Tibial nerve (tissue), 4 donors: ENCODE data around the gene ADGRD1. TPM values are rescaled to one million over a fixed set of nuclear protein-coding genes. Genes with fewer than 3 reads are reported as not detected.
"Not testable (repeated sequence)": the region's sequence is repeated elsewhere in the genome, so short reads cannot be mapped to it uniquely, and the experiment has no call there.

Experiments used
- DNase-seq, 2 donors: peaks; one replicate each; pipeline ENCODE4 v3.0.0-alpha.2; 2019; ENCODE audit warnings: low spot score in 2 of 2
- H3K27ac ChIP-seq, 4 donors: fragments of 200-600 bp; sonication (generic) in 3 of 4; one replicate each; pipeline ENCODE4 v1.5.1; 2017 to 2019; ENCODE audit warnings: mild to moderate bottlenecking in 1 of 4
- H3K27me3 ChIP-seq, 2 donors: fragments of 200-600 bp; sonication (generic) in 1 of 2; one replicate each; pipeline versions ENCODE4 v1.5.1 to v1.6.0; 2017 to 2019
- H3K36me3 ChIP-seq, 3 donors: fragments of 200-600 bp; sonication (generic); one replicate each; pipeline ENCODE4 v1.5.1; 2018 to 2019
- H3K4me1 ChIP-seq, 4 donors: fragments of 200-600 bp; sonication (generic) in 3 of 4; one replicate each; pipeline ENCODE4 v1.5.1; 2017 to 2019
- H3K4me3 ChIP-seq, 4 donors: fragments of 200-600 bp; sonication (generic) in 3 of 4; one replicate each; pipeline ENCODE4 v1.5.1; 2017 to 2019; ENCODE audit warnings: mild to moderate bottlenecking in 1 of 4, moderate library complexity in 1 of 4
- H3K9me3 ChIP-seq, 4 donors: fragments of 200-600 bp; sonication (generic) in 3 of 4; one replicate each; pipeline ENCODE4 v1.5.1; 2017 to 2019
- EP300 ChIP-seq, 2 donors: sonication (generic); formaldehyde crosslinking; IDR thresholded peaks; one replicate each; pipeline ENCODE4 v1.6.1; 2017; ENCODE audit warnings: antibody characterized with exemption in 2 of 2, mild to moderate bottlenecking in 1 of 2
- POLR2A ChIP-seq, 2 donors: fragments of 450-650 bp; IDR thresholded peaks; one replicate each; pipeline ENCODE4 v1.6.1; 2017; ENCODE audit warnings: antibody characterized with exemption in 2 of 2, mild to moderate bottlenecking in 2 of 2, moderate library complexity in 2 of 2
- WGBS, 2 donors: methylation state at CpG; one replicate each; pipeline ENCODE4 v1.1.5; 2018; 5-methylcytosine and 5-hydroxymethylcytosine counted together
- total RNA-seq, 4 donors: library from RNA; depleted of rRNA; stranded (reverse); fragments of >200 nt; gene quantifications; one replicate each; pipeline ENCODE4 v1.1.0, GENCODE V29; 2016
- TF ChIP-seq, protein P1 (sequence below), 5 experiments: fragments of 200-600 bp in 3 of 5; fragments of 450-650 bp in 2 of 5; sonication (generic) in 3 of 5; IDR thresholded peaks; one replicate each; pipeline ENCODE4 v1.5.1; 2016 to 2019; ENCODE audit warnings: antibody characterized with exemption in 5 of 5, mild to moderate bottlenecking in 3 of 5, moderate library complexity in 2 of 5

ADGRD1 gene
- total RNA-seq, 4 donors from 2014 or later = 99.0 to 179 (median 125) TPM

DNA sequence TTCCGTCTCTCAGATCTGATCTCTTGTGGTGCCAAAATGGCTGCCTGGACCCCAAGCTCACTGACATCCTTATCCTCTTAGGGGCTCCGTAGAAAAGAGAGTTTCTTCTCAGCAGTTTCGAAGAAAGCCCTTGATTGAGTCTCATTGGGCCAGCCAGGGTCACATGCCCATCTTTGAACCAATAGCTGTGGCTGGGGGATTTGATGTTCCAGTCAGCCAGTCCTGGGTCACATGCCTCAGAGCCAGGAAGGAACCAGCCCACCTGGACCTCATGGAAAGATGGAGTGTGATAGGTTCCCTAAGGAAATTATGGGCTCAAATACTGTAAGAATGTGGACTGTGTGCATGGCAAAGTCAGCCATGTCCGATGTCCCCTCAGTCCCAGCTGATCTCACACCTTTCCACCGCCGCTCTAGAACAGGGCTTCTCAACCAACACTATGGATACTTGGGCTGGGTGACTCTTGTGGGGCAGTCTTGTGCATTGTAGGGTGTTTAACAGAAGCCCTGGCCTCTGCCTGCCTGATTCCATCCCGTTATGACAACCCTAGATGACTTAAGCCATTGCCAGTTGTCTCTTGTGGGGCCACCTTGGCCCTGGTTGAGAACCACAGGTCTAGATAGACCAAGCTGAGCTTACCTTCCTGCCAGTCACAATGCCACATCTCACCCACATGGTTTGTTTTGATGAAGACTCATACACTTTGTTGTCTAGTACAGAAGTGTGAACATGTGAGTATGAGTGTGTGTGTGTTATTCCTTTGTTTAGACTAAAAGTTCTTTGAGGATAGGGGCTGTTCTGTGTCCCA lies 163.9 kb downstream of the ADGRD1 start:
- WGBS, 2 donors = 86 to 94% methylated on average over 7 of the region's 7 CpGs
- no peak for DNase-seq
- peak overlapping the region in 2 of 4 donors; percentile 75 to 76 for H3K27ac ChIP-seq
- H3K9me3 ChIP-seq = no peaks in the 10 kb centered on the region
- peaks cover 0 to 48% (median 22%) of the 10 kb centered on the region in 4 donors for H3K4me1 ChIP-seq
- H3K36me3 ChIP-seq = peaks cover 0 to 31% (median 0%) of the 10 kb centered on the region in 3 donors
- H3K4me3 ChIP-seq = no peak overlapping the region
- H3K27me3 ChIP-seq = no peaks in the 10 kb centered on the region
- TF ChIP-seq POLR2A (IDR thresholded peaks at IDR 0.05) (no peak), EP300 (IDR thresholded peaks at IDR 0.05) (no peak)
- TF ChIP-seq, protein P1, sequence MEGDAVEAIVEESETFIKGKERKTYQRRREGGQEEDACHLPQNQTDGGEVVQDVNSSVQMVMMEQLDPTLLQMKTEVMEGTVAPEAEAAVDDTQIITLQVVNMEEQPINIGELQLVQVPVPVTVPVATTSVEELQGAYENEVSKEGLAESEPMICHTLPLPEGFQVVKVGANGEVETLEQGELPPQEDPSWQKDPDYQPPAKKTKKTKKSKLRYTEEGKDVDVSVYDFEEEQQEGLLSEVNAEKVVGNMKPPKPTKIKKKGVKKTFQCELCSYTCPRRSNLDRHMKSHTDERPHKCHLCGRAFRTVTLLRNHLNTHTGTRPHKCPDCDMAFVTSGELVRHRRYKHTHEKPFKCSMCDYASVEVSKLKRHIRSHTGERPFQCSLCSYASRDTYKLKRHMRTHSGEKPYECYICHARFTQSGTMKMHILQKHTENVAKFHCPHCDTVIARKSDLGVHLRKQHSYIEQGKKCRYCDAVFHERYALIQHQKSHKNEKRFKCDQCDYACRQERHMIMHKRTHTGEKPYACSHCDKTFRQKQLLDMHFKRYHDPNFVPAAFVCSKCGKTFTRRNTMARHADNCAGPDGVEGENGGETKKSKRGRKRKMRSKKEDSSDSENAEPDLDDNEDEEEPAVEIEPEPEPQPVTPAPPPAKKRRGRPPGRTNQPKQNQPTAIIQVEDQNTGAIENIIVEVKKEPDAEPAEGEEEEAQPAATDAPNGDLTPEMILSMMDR (IDR thresholded peaks at IDR 0.05) = no peak

DNA sequence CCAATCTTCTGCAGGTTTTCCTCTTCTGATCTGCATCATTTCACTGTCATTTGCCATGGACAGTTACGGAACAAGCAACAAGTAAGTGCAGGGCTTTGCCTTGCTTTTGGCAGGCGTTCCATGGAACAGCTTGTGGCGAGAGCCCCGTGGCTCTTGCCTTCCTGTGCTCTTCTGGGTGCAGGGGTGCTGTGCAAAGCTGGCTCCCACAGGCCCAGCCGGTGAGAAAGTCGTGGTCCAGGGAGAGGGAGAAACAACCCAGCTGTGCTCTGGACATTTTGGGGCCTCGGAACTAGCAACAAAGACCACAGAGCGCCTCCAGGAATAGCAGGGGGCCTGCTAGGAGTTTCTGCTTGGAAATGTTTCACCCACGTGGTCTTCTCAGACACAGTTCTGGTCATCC lies 164.7 kb downstream of the ADGRD1 start:
- Histone ChIP-seq H3K36me3 (peaks cover 0 to 31% (median 0%) of the 10 kb centered on the region in 3 donors), H3K4me1 (peaks cover 0 to 41% (median 18%) of the 10 kb centered on the region in 4 donors), H3K27ac (no peak overlapping the region), H3K27me3 (no peaks in the 10 kb centered on the region), H3K4me3 (no peak overlapping the region), H3K9me3 (no peaks in the 10 kb centered on the region)
- no peak for DNase-seq
- TF ChIP-seq POLR2A (IDR thresholded peaks at IDR 0.05) = no peak
- no peak for TF ChIP-seq EP300 (IDR thresholded peaks at IDR 0.05)
- TF ChIP-seq, protein P1 (IDR thresholded peaks at IDR 0.05) = no peak
- 83 to 89% methylated on average over 7 to 9 of the region's 9 CpGs for WGBS, 2 donors

DNA sequence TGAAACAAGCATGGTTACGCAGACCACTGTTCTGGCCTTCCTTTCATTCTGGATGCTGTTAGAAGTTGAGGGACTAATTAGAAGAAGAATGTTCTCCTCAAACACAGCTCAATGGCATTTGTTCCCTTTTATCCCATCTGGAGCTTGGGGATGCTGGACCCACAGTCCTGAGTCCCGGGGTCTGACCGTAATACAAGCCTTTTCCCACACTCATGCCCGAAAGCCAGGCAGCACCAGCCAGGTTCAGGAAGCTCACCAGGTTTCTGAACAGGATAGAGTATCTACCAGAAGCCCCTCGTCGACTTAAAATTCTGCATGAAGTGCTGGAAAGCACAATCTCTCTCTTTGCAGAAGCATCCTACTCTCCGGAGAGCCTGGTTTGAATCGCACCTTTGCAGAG lies 165.6 kb downstream of the ADGRD1 start:
- Histone ChIP-seq H3K36me3 (peaks cover 0 to 31% (median 0%) of the 10 kb centered on the region in 3 donors), H3K4me1 (peaks cover 0 to 31% (median 14%) of the 10 kb centered on the region in 4 donors)
- H3K9me3 ChIP-seq, H3K4me3 ChIP-seq, H3K27me3 ChIP-seq, DNase-seq, H3K27ac ChIP-seq: not testable (repeated sequence)
- 89% methylated on average over 8 of the region's 8 CpGs for WGBS, 2 donors

DNA sequence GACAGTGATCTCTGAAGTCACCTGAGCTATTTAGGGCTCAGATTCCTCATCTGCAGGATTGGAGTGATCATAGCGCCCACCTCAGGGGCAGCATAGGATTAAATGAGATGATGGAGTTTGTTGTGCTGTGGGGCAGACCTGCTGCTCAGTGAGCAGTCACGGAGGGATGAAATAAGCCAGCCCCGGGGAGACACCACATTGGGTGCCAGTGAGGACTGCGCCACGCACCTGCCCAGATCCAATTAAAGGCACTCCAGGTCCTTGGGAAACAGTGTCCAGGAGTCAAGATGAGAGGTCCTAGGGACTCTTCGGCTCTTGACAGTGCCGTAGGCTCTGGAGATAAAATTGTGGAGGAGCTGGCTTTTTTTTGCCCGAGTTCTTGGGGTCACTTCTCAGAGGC lies 166.2 kb downstream of the ADGRD1 start:
- Histone ChIP-seq H3K27ac (no peak overlapping the region), H3K36me3 (peaks cover 0 to 31% (median 0%) of the 10 kb centered on the region in 3 donors), H3K27me3 (no peaks in the 10 kb centered on the region), H3K4me3 (no peak overlapping the region), H3K4me1 (peaks cover 0 to 25% (median 10%) of the 10 kb centered on the region in 4 donors), H3K9me3 (no peaks in the 10 kb centered on the region)
- DNase-seq = peak in 1 of 2 donors; percentile 1
- WGBS, 2 donors = 94 to 95% methylated on average over 8 of the region's 8 CpGs
- TF ChIP-seq POLR2A (IDR thresholded peaks at IDR 0.05) (no peak), EP300 (IDR thresholded peaks at IDR 0.05) (no peak)
- TF ChIP-seq, protein P1 (IDR thresholded peaks at IDR 0.05) = no peak

DNA sequence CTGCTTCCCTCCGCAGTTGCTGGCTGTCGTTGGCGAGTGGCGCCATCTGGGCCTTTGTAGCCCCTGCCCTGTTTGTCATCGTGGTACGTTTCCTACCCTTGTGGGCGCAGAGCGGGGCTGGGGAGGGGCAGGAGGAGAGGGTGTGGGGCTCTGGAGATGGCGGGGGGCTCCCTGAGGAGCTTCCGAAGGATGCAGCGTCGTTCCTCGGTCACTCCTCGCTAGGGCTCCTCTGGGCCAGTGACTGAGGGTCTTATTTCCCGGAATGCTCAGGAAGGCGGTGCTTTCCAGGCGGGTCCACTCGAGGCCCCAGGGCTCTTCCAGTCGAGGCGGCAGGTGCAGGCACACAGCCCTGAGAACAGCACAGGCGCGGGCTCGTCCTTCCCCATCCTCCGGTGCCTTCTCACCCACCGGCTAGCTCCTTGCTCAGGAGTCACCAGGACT lies 167.1 kb downstream of the ADGRD1 start:
- DNase-seq = peak in 1 of 2 donors; percentile 4
- TF ChIP-seq, protein P1 (IDR thresholded peaks at IDR 0.05) = no peak
- TF ChIP-seq EP300 (IDR thresholded peaks at IDR 0.05) (no peak), POLR2A (IDR thresholded peaks at IDR 0.05) (no peak)
- Histone ChIP-seq H3K27me3 (no peaks in the 10 kb centered on the region), H3K4me1 (peaks cover 0 to 16% (median 8%) of the 10 kb centered on the region in 4 donors), H3K36me3 (peaks cover 0 to 31% (median 0%) of the 10 kb centered on the region in 3 donors), H3K9me3 (no peaks in the 10 kb centered on the region), H3K4me3 (no peak overlapping the region), H3K27ac (no peak overlapping the region)
- 83 to 84% methylated on average over 18 to 25 of the region's 25 CpGs for WGBS, 2 donors
